PC-9 (cell line): Measurements from ENCODE around the gene SYNE4. TPM values are rescaled to one million over a fixed set of nuclear protein-coding genes. Genes with fewer than 3 reads are reported as not detected.

Experiments used
- BruUV-seq: library from RNA; stranded (reverse); fragments of 400-500 nt; replicated peaks from 2 replicates; lab custom pipeline; 2021; lab: Mats Ljungman, UMichigan
- CTCF ChIA-PET: fragments of 300-600 bp; sonication (Branson Sonifier 250); formaldehyde crosslinking; loops from one replicate; lab custom pipeline; 2022; ENCODE audit warnings: antibody characterized with exemption; lab: Charles Lee
- POLR2A ChIA-PET: fragments of 300-600 bp; sonication (Branson Sonifier 250); formaldehyde crosslinking; loops from one replicate; lab custom pipeline; 2022; ENCODE audit warnings: antibody characterized with exemption; ENCODE audit not compliant: unreplicated experiment; lab: Charles Lee
- DNase-seq, 2 experiments: peaks; one replicate each; pipeline versions ENCODE4 v3.0.0 to v3.0.0-alpha.2; 2015 to 2022; ENCODE audit warnings: mixed read lengths in 1 of 2
- H2AFZ ChIP-seq: fragments of 200-600 bp; sonication (generic); 2 replicates; pipeline ENCODE4 v1.8.1; 2017; ENCODE audit warnings: antibody characterized with exemption
- H3F3A ChIP-seq: fragments of 200-600 bp; sonication (generic); 2 replicates; pipeline ENCODE4 v1.8.1; 2017; ENCODE audit warnings: antibody characterized with exemption, mild to moderate bottlenecking, low read depth; ENCODE audit not compliant: insufficient read depth
- H3K27ac ChIP-seq: fragments of 200-600 bp; sonication (generic); 2 replicates; pipeline ENCODE4 v1.6.1; 2016; ENCODE audit warnings: mixed run types
- H3K27me3 ChIP-seq: fragments of 200-600 bp; sonication (generic); 2 replicates; pipeline ENCODE4 v1.6.1; 2016; ENCODE audit warnings: low read depth, mixed run types; ENCODE audit not compliant: insufficient read depth
- H3K36me3 ChIP-seq: fragments of 200-600 bp; sonication (generic); 2 replicates; pipeline ENCODE4 v1.6.1; 2016; ENCODE audit warnings: low read depth, mixed run types
- H3K4me1 ChIP-seq: fragments of 200-600 bp; sonication (generic); replicated peaks from 2 replicates; pipeline ENCODE4 v1.6.1; 2016; ENCODE audit warnings: mixed run types; ENCODE audit not compliant: insufficient read depth
- H3K4me2 ChIP-seq: fragments of 200-600 bp; sonication (generic); 2 replicates; pipeline ENCODE4 v1.6.1; 2017; ENCODE audit warnings: mixed run types
- H3K4me3 ChIP-seq: fragments of 200-600 bp; sonication (generic); 2 replicates; pipeline ENCODE4 v1.6.1; 2016; ENCODE audit warnings: mixed run types
- H3K79me2 ChIP-seq: fragments of 200-600 bp; sonication (generic); 2 replicates; pipeline ENCODE4 v1.6.1; 2017; ENCODE audit warnings: low read depth, mixed run types
- H3K9me2 ChIP-seq: fragments of 200-600 bp; sonication (generic); 2 replicates; pipeline ENCODE4 v1.8.1; 2017; ENCODE audit warnings: mild to moderate bottlenecking; ENCODE audit not compliant: insufficient read depth
- H3K9me3 ChIP-seq: fragments of 200-600 bp; sonication (generic); 2 replicates; pipeline ENCODE4 v1.8.1; 2016; ENCODE audit warnings: low read depth; ENCODE audit not compliant: insufficient read depth
- H4K20me1 ChIP-seq: fragments of 200-600 bp; sonication (generic); 2 replicates; pipeline ENCODE4 v1.8.1; 2017; ENCODE audit not compliant: insufficient read depth
- CTCF ChIP-seq: fragments of 200-600 bp; sonication (generic); conservative IDR thresholded peaks from 2 replicates; pipeline ENCODE4 v1.6.1; 2017; ENCODE audit warnings: mixed run types, antibody characterized with exemption, mild to moderate bottlenecking, moderate library complexity
- EZH2 ChIP-seq: fragments of 200-600 bp; sonication (generic); IDR thresholded peaks from 2 replicates; pipeline ENCODE4 v1.8.0; 2017; ENCODE audit warnings: antibody characterized with exemption, low read depth
- intact Hi-C: fragments of 100-400 bp; cut with micrococcal nuclease; formaldehyde crosslinking; loops from one replicate; pipeline ENCODE4 v1.10.0; 2022; ENCODE audit not compliant: unreplicated experiment
- total RNA-seq: library from RNA; stranded (reverse); gene quantifications from 2 replicates; pipeline ENCODE4 v1.2.3, GENCODE V29; 2021

SYNE4 gene
- total RNA-seq, 1 experiment from 2014 or later, result 39.5 TPM

- H3F3A ChIP-seq, result no peaks in the 10 kb centered on the region
- no peaks in the 10 kb centered on the region for H3K4me1 ChIP-seq
- no peaks in the 10 kb centered on the region for H3K27me3 ChIP-seq
- H3K9me3 ChIP-seq, result no peaks in the 10 kb centered on the region
- H3K4me3 ChIP-seq, result no peak overlapping the region
- no peak overlapping the region for H3K4me2 ChIP-seq
- no TSS peak for BruUV-seq
- ChIA-PET CTCF (no interaction called here), POLR2A (no interaction called here)
- no peak for TF ChIP-seq CTCF
- no peak overlapping the region for H2AFZ ChIP-seq
- intact Hi-C loops, result no loop called here
- no peaks in the 10 kb centered on the region for H3K9me2 ChIP-seq
- H3K36me3 ChIP-seq, result no peaks in the 10 kb centered on the region
- H3K27ac ChIP-seq, result no peak overlapping the region
- no peak for DNase-seq
- H3K79me2 ChIP-seq, result peaks cover 8% of the 10 kb centered on the region
- H4K20me1 ChIP-seq, result peaks cover 6% of the 10 kb centered on the region; the same call in 1 of the 2 replicates
Observed at GRCh38 chr19:36001605-36002004, 7.0 kb downstream of the SYNE4 start.

- no peak for DNase-seq
- intact Hi-C loops, result loop anchor here (5.0 to 10.0 kb wide), 2 partner anchors 131 to 252 kb away; partner anchors contain the start of genes IGFLR1, LIN37, PSENEN and U2AF1L4
- ChIA-PET POLR2A (interaction anchor here (0.6 kb wide), 2 partner anchors 12 to 687 kb away, joined by 3 to 5 read pairs; partner anchors contain the start of gene SYNE4), CTCF (no interaction called here)
- BruUV-seq, result no TSS peak
- Histone ChIP-seq H4K20me1 (peaks cover 11% of the 10 kb centered on the region; the same call in 1 of the 2 replicates), H3K27me3 (no peaks in the 10 kb centered on the region), H3K9me2 (no peaks in the 10 kb centered on the region), H2AFZ (no peak overlapping the region), H3K27ac (no peak overlapping the region), H3K4me2 (peak overlapping the region; percentile 92), H3K9me3 (no peaks in the 10 kb centered on the region), H3K36me3 (no peaks in the 10 kb centered on the region), H3F3A (no peaks in the 10 kb centered on the region), H3K79me2 (peaks cover 21% of the 10 kb centered on the region), H3K4me3 (no peak overlapping the region), H3K4me1 (peaks cover 8% of the 10 kb centered on the region; the same call in 1 of the 2 replicates)
- TF ChIP-seq EZH2 (no peak), CTCF (no peak)
Observed at GRCh38 chr19:35996777-35997176, 11.8 kb downstream of the SYNE4 start.

GRCh38 chr19:35995048-35995993 is 13.3 kb downstream of the SYNE4 start, which contains the start of gene SDHAF1:
Gene SDHAF1, plus strand, starts transcription at chr19:35995188. Its CDS starts 87 bp downstream, at chr19:35995275.
- peak within 1 kb of the TSS; percentile 97 for H3K4me3 ChIP-seq
- POLR2A ChIA-PET, result interaction anchor here (0.5 to 0.7 kb wide), 3 partner anchors 12 to 1318 kb away, joined by 4 to 6 read pairs (median 5); partner anchors contain the start of genes PSENEN, SCGB2B2 and U2AF1L4

More at GRCh38 chr19:35995048-35995993, 13.3 kb downstream of the SYNE4 start, which contains the start of gene SDHAF1:
- H3K79me2 ChIP-seq, result peaks cover 21% of the 10 kb centered on the region
- peaks cover 11% of the 10 kb centered on the region; the same call in 1 of the 2 replicates for H4K20me1 ChIP-seq
- no TSS peak for BruUV-seq
- intact Hi-C loops, result loop anchor here (5.0 to 10.0 kb wide), 2 partner anchors 132 to 251 kb away; partner anchors contain the start of genes IGFLR1, LIN37, PSENEN and U2AF1L4
- H3F3A ChIP-seq, result no peaks in the 10 kb centered on the region
- CTCF ChIA-PET, result interaction anchor here (0.7 kb wide), 1 partner anchor 46 kb away, joined by 3 read pairs; no protein-coding TSS in a partner anchor
- H3K27ac ChIP-seq, result 0 out of 2 replicates have a peak within 1 kb of the TSS, but pooled peaks have one; percentile 23
- H2AFZ ChIP-seq, result peak within 1 kb of the TSS; percentile 99
- TF ChIP-seq CTCF, result no peak
- no peak for TF ChIP-seq EZH2
- DNase-seq, result peak; percentile 86 to 93
- H3K27me3 ChIP-seq, result no peaks in the 10 kb centered on the region
- no peaks in the 10 kb centered on the region for H3K9me2 ChIP-seq
- no peaks in the 10 kb centered on the region for H3K36me3 ChIP-seq
- no peaks in the 10 kb centered on the region for H3K9me3 ChIP-seq
- peak within 1 kb of the TSS; percentile 92 for H3K4me2 ChIP-seq
- peaks cover 8% of the 10 kb centered on the region; the same call in 1 of the 2 replicates for H3K4me1 ChIP-seq
